NCI-H526 treated with DMSO at 0.1 percent for 48 hours (cell line): ENCODE measurements around the gene RNASEH2B.

Experiments used
- DNase-seq: peaks from one replicate; lab custom pipeline; 2025; lab: John Stamatoyannopoulos, UW

The RNASEH2B gene

GRCh38 chr13:50909605-50910484, at the start of gene RNASEH2B:
TSS of gene RNASEH2B (plus strand) at chr13:50909791. CDS start at chr13:50910077, 286 bp downstream.
- DNase-seq = peak; percentile 82

- DNase-seq = no peak
Observed at GRCh38 chr13:50864492-50864891, 45.1 kb upstream of the RNASEH2B start.

GRCh38 chr13:50866817-50867636, 42.6 kb upstream of the RNASEH2B start:
- no peak for DNase-seq

GRCh38 chr13:50867637-50867945, 42.0 kb upstream of the RNASEH2B start:
- DNase-seq = no peak

- DNase-seq = no peak
Observed at GRCh38 chr13:50871405-50871804, 38.2 kb upstream of the RNASEH2B start.

- DNase-seq = no peak
Observed at GRCh38 chr13:50873467-50873866, 36.1 kb upstream of the RNASEH2B start.

GRCh38 chr13:50873991-50874390, 35.6 kb upstream of the RNASEH2B start:
- no peak for DNase-seq

GRCh38 chr13:50882816-50883435, 26.7 kb upstream of the RNASEH2B start:
- no peak for DNase-seq

GRCh38 chr13:50883728-50884127, 25.9 kb upstream of the RNASEH2B start:
- DNase-seq = no peak

- no peak for DNase-seq
Observed at GRCh38 chr13:50884265-50884664, 25.3 kb upstream of the RNASEH2B start.

GRCh38 chr13:50887151-50887550, 22.4 kb upstream of the RNASEH2B start:
- no peak for DNase-seq

GRCh38 chr13:50888362-50888761, 21.2 kb upstream of the RNASEH2B start:
- DNase-seq = no peak

- no peak for DNase-seq
Observed at GRCh38 chr13:50889317-50889716, 20.3 kb upstream of the RNASEH2B start.

GRCh38 chr13:50891206-50891605, 18.4 kb upstream of the RNASEH2B start:
- no peak for DNase-seq

GRCh38 chr13:50892210-50892944, 17.2 kb upstream of the RNASEH2B start:
- DNase-seq = no peak

GRCh38 chr13:50893211-50893852, 16.3 kb upstream of the RNASEH2B start:
- DNase-seq = peak; percentile 88

GRCh38 chr13:50894012-50894411, 15.6 kb upstream of the RNASEH2B start:
- no peak for DNase-seq

GRCh38 chr13:50894504-50894903, 15.1 kb upstream of the RNASEH2B start:
- no peak for DNase-seq

GRCh38 chr13:50898338-50898737, 11.3 kb upstream of the RNASEH2B start:
- DNase-seq = no peak

- DNase-seq = no peak
Observed at GRCh38 chr13:50901701-50902100, 7.9 kb upstream of the RNASEH2B start.

GRCh38 chr13:50905256-50905655, 4.3 kb upstream of the RNASEH2B start:
- DNase-seq = no peak
